LoVo (cell line): Measurements from ENCODE around the gene PNMA8C.
"Not testable (repeated sequence)": the region's sequence is repeated elsewhere in the genome, so short reads cannot be mapped to it uniquely, and the experiment has no call there.

ENCODE experiments used
- DNase-seq: peaks from one replicate; pipeline ENCODE4 v3.0.0-alpha.2; 2016; ENCODE audit warnings: low spot score

Gene PNMA8C

GRCh38 chr19:46447006-46447405, 18.3 kb upstream of the PNMA8C start:
- DNase-seq, result no peak

DNA sequence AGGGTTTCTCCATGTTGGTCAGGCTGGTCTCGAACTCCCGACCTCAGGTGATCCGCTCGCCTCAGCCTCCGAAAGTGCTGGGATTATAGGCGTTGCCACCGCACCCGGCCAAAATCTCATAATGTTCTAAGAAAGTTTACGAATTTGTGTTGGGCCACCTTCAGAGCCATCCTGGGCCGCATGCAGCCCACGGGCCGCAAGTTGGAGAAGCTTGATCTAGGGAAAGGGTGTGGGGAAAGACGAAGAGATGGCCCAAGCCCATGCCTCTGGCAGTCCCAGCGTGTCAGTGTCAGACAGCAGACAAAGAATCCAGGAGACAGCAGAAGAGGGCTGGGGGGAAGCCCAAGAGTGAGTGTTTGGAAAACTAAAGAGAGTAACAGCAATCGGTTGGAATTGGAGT, 17.3 kb upstream of the PNMA8C start:
- DNase-seq, result no peak

DNA sequence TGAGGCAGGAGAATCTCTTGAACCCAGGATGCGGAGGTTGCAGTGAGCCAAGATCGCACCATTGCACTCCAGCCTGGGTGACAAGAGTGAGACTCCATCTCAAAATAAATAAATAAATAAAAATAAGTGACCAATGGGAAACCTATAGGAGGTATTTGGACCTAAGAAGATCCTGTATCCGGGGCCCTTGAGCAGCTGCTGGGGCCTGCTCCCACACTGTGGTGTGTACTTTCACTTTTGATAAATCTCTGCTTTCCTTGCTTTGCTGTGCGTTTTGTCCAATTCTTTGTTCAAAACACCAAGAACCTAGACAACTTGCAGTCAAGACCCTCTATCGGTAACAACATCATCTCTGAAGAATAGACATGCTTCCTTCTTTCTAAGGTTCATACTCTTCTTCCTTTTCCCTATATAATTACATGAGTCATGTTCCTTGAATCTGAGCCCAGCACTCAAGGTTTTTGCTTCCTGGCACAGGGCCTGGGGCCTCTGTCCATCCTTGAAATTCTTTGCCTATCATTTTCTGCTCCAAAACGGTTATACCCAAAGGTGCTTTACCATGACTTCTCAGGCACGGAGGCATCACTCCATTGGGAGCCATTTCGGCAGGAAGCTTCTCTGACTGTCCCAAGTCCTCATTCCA, 14.2 kb upstream of the PNMA8C start:
- DNase-seq, result peak; percentile 56

DNA sequence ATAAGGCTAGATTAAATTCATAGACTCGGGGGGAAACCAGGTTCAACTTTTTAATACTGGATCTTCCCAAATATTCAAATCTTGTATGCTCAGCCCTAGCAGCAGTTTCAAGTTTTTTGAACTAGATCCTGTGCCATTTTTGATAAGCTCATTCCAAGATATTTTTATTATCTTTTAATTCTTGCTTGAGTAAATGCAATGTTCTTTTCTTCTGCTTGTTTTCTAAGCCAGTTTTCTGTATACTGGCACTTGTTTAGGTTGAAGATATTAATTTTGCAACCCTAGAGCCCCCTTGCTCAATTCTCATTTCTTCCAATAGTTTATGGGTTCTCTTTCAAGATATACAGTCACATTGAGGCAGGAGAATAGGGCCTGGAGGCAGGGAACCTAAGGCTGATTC, 13.1 kb upstream of the PNMA8C start:
- DNase-seq, result no peak

GRCh38 chr19:46435689-46436088, 7.0 kb upstream of the PNMA8C start:
- DNase-seq, result not testable (repeated sequence)

DNA sequence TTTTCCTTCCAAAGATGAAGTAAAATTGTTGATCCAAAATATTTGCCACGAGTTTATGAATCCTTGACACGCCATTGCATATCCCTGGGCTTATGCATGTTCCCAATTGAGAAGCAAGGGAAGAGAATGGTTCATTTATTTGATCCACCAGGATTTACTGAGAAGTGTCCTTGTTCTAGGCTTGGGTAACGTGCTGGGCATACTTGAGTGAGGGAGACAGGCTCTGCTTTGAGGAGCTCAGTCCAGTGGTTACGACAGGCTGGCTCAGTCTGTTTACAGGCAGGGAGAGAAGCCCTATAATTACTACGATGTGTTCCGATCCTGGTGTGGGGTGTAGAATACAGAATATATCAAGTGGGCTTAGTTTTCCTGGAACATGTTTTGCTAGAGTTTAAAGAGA, 6.3 kb upstream of the PNMA8C start:
- DNase-seq, result no peak

GRCh38 chr19:46433470-46433869, 4.7 kb upstream of the PNMA8C start:
- DNase-seq, result not testable (repeated sequence)

DNA sequence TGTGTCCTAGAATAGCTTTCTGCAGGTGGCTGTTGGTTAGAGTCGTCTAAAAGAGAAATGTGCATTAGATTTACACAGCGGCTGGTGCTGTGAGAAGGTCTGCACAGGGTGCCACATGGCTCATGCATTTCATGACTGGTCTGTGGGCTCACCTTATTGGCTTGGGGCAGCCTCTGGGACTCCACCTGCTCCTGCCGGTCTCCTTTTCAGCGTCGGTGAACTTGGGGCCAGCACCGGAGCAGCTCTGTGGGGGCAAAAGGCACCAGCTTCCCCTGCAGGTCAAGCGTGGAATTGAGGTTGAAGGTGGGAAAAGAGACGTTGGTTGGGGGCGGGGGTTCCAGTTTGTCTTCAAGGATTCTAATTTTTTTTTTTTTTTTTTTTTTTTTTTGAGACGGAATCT, 3.1 kb upstream of the PNMA8C start:
- no peak for DNase-seq

DNA sequence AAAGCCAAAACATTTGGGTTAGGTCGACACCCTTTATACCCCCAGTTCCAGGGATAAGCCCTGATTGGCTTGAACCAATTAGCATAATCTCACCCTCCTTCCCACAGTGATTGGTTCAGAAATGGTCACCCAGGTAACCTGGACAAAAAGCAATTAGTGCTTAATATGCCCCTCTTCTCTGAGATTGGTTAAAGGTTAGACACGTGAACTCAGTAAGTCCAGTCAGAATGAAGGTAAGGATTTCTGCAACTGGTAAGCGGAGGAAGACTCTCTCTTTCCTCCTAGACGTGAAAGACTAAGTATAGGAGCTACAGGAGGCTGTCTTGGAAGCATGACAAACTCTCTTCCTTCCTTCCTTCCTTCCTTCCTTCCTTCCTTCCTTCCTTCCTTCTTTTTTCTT, 1.3 kb upstream of the PNMA8C start:
- no peak for DNase-seq

- DNase-seq, result no peak
Measured at GRCh38 chr19:46427518-46428045, 1.2 kb downstream of the PNMA8C start.

GRCh38 chr19:46426506-46427162, 2.1 kb downstream of the PNMA8C start:
- DNase-seq, result peak; percentile 19

DNA sequence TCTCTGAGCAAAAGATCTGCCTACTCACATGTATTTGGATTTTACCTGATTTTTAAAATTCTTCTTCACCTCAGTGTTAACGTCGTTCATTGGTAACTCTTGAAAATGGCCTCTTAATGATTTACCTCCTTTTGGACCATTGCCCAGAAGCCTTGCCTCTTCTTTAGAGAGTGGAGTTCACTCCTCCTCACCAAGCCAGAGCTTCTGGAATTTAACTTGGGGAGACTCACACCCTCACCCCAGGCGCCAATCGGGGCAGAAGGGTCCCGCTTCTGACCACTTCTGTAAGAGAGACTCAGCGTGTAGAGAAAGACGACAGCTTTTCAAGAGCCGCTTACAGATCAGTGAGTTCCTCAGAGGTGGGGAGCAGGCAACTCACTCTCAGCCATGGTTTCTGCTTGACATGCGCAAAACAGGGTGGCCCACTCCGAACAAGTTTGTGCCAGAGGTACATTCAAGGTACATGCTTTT, 2.7 kb downstream of the PNMA8C start:
- peak; percentile 34 for DNase-seq

GRCh38 chr19:46423188-46423587, 5.5 kb downstream of the PNMA8C start:
- DNase-seq, result no peak

DNA sequence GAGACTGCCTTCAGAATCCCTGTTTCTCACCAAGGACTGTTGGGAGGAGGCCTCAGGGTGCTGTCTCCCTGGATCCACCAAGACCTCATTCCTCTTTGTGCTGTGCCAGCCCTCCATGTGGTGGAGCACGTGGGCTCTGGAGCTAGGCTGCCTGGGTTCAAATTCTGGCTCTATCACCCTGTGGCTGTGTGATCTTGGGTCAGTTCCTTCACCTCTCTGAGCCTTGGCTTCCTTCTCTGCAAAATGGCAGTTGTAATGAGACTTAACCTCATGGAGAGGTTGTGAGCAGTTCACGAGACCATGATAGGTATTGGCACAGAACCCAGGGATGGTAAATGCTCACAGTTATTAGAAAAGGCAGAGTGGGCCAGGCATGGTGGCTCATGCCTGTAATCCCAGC, 6.4 kb downstream of the PNMA8C start:
- no peak for DNase-seq

- DNase-seq, result no peak
Measured at GRCh38 chr19:46420056-46420455, 8.7 kb downstream of the PNMA8C start.

DNA sequence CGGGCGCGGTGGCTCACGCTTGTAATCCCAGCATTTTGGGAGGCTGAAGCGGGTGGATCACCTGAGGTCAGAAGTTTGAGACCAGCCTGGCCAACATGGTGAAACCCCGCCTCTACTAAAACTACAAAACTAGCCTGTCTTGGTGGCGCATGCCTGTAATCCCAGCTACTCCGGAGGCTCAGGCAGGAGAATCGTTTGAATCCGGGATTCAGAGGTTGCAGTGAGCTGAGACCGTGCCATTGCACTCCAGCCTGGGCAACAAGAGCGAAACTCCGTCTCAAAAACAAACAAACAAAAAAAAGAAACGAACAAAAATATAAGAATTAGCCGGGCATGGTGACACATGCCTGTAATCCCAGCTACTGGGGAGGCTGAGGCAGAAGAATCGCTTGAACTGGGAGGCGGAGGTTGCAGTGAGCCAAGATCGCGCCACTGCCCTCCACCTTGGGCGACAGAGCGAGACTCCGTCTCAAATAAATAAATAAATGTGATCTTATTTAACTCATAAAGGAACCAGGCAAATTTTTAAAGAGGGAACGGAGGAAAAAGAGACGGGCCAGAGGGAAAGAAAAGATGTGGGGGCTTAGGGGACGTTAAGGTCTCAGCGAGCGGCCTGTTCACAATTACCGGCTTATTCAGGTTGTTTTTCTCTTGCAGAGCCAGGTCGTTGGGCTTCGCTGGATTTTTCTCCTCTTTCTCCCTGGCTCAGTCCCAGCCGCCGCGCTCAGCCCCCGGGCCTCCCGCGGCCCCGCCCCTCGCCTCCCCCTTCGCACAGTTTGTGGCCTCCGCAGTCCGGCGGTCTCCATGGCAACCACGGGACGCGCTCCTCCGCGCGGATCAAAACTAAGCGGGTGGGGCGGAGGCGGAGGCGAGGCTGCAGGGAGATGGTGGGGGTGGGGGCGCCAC, 12.7 kb downstream of the PNMA8C start:
- peak; percentile 45 for DNase-seq

DNA sequence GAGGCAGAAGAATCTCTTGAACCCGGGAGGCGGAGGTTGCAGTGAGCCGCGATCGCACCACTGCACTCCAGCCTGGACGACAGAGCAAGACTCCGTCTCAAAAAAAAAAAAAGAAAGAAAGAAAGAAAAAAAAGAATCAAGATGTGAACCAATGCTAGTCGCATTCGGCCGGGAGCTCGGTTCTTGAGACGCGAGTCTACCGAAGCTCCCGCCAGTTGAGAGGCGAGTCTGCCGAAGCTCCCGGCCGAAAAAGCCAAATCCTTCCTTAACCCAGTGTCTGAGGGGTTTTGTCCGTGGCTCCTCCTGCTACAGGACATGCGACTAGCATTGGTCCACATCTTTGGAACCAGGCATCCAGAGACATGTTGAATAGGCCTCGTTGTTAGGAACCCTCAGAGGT, 13.8 kb downstream of the PNMA8C start:
- DNase-seq, result not testable (repeated sequence)

GRCh38 chr19:46413262-46414031, 15.3 kb downstream of the PNMA8C start, which contains the start of gene CCDC8:
TSS of gene CCDC8 (minus strand) at chr19:46413564. CDS start at chr19:46412810, 754 bp downstream.
- no peak for DNase-seq

GRCh38 chr19:46412650-46413261, 16.0 kb downstream of the PNMA8C start:
- DNase-seq, result no peak

GRCh38 chr19:46411925-46412649, 16.6 kb downstream of the PNMA8C start:
- DNase-seq, result no peak
